OCI-M1 (cell line): ENCODE data around the gene SMCO4.
"Not testable (repeated sequence)": the region's sequence is repeated elsewhere in the genome, so short reads cannot be mapped to it uniquely, and the experiment has no call there.

Source experiments
- DNase-seq: peaks from one replicate; lab custom pipeline; 2025; lab: John Stamatoyannopoulos, UW

Gene SMCO4

GRCh38 chr11:93560199-93560932 is 17.2 kb upstream of the SMCO4 start:
- no peak for DNase-seq

GRCh38 chr11:93559681-93560080 is 16.5 kb upstream of the SMCO4 start:
- DNase-seq: no peak

- DNase-seq: no peak
Measured at GRCh38 chr11:93552874-93553273, 9.7 kb upstream of the SMCO4 start.

- no peak for DNase-seq
Measured at GRCh38 chr11:93549976-93550375, 6.8 kb upstream of the SMCO4 start.

- no peak for DNase-seq
Measured at GRCh38 chr11:93548679-93549319, 5.6 kb upstream of the SMCO4 start.

GRCh38 chr11:93547773-93548172 is 4.6 kb upstream of the SMCO4 start:
- no peak for DNase-seq

GRCh38 chr11:93547028-93547427 is 3.8 kb upstream of the SMCO4 start:
- DNase-seq: no peak

- no peak for DNase-seq
Measured at GRCh38 chr11:93545566-93545965, 2.4 kb upstream of the SMCO4 start.

- peak; percentile 55 for DNase-seq
Measured at GRCh38 chr11:93542811-93543229, 371 bp downstream of the SMCO4 start.

GRCh38 chr11:93541884-93542810 is 1.0 kb downstream of the SMCO4 start:
- DNase-seq: peak; percentile 86

- no peak for DNase-seq
Measured at GRCh38 chr11:93540896-93541553, 2.2 kb downstream of the SMCO4 start.

GRCh38 chr11:93540337-93540736 is 2.9 kb downstream of the SMCO4 start:
- DNase-seq: no peak

- peak; percentile 27 for DNase-seq
Measured at GRCh38 chr11:93537767-93538261, 5.4 kb downstream of the SMCO4 start.

GRCh38 chr11:93537049-93537448 is 6.1 kb downstream of the SMCO4 start:
- no peak for DNase-seq

GRCh38 chr11:93536101-93536861 is 6.9 kb downstream of the SMCO4 start:
- DNase-seq: peak; percentile 20

- DNase-seq: not testable (repeated sequence)
Measured at GRCh38 chr11:93535578-93535977, 7.6 kb downstream of the SMCO4 start.

- DNase-seq: no peak
Measured at GRCh38 chr11:93532806-93533205, 10.4 kb downstream of the SMCO4 start.

GRCh38 chr11:93532281-93532789 is 10.9 kb downstream of the SMCO4 start:
- no peak for DNase-seq

- DNase-seq: no peak
Measured at GRCh38 chr11:93530468-93530826, 12.7 kb downstream of the SMCO4 start.

GRCh38 chr11:93529707-93530467 is 13.3 kb downstream of the SMCO4 start:
- DNase-seq: no peak
